Measurements from ENCODE around the gene C19orf44. TPM values are rescaled to one million over a fixed set of nuclear protein-coding genes. Genes with fewer than 3 reads are reported as not detected.
A peak's percentile ranks its signal among the peaks of the same experiment; 100 is the strongest.
"Not testable (repeated sequence)": the region's sequence is repeated elsewhere in the genome, so short reads cannot be mapped to it uniquely, and the experiment has no call there.

The C19orf44 gene
- total and polyA plus RNA-seq, 12 donors = 3.2 to 12.1 (median 5.6) TPM

DNA sequence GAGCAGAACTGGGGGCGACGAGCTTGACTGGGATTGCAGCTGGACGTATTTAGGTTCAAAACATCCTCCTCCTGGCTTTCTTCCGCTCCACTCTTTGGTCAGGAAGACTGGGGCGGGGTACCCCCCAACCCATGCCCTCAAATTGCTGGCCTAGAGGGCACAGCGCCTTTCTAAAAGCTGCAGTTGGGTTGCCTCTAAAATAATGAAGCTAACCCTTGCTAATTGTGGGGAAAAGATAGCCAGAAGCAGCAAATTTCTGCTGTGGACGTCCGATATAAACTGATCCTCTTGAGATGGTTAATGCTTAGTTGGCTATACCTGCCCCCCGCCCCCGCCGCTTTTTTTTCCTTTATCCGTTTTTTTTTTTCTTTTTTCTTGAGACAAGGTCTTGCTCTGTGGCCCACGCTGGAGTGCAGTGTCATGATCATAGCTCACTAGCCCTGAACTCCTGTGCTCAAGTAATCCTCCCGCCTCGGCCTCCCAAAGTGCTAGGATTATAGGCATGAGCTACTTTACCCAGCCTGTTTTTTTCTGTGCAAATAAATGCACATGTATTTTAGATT is 46.8 kb downstream of the C19orf44 start:
- DNase-seq = no peak
- Histone ChIP-seq H3K4me1 (replicated peaks in 1 of 2) (peaks cover 12 to 38% of the 10 kb centered on the region in 2 donors), H3K36me3 (replicated peaks in 1 of 2) (peaks cover 0 to 12% of the 10 kb centered on the region in 2 donors), H3K4me3 (peak overlapping the region; percentile 20 to 82 (median 64)), H3K27me3 (no peaks in the 10 kb centered on the region), H3K27ac (peak overlapping the region in 4 of 5 donors; percentile 74 to 89 (median 83)), H3K9me3 (replicated peaks in 1 of 3) (no peaks in the 10 kb centered on the region)
- intact Hi-C loops (cut with DNase I) = no loop called here
- TF ChIP-seq POLR2A (IDR thresholded peaks at IDR 0.05) (no peak), CTCF (IDR thresholded peaks at IDR 0.05) (no peak)
- 4 to 8% (median 5%) methylated on average over 12 to 15 of the region's 15 CpGs for WGBS, 4 donors

- H3K27me3 ChIP-seq; H3K27ac ChIP-seq; H3K9me3 ChIP-seq (replicated peaks in 1 of 3); DNase-seq; H3K4me3 ChIP-seq; intact Hi-C loops (cut with DNase I): not testable (repeated sequence)
- H3K4me1 ChIP-seq (replicated peaks in 1 of 2) = peaks cover 12 to 38% of the 10 kb centered on the region in 2 donors
- H3K36me3 ChIP-seq (replicated peaks in 1 of 2) = peaks cover 0 to 12% of the 10 kb centered on the region in 2 donors
- 85 to 89% (median 87%) methylated on average over 6 of the region's 6 CpGs for WGBS, 4 donors
These were observed 47.5 kb downstream of the C19orf44 start for GRCh38 chr19:16543734-16544133.

DNA sequence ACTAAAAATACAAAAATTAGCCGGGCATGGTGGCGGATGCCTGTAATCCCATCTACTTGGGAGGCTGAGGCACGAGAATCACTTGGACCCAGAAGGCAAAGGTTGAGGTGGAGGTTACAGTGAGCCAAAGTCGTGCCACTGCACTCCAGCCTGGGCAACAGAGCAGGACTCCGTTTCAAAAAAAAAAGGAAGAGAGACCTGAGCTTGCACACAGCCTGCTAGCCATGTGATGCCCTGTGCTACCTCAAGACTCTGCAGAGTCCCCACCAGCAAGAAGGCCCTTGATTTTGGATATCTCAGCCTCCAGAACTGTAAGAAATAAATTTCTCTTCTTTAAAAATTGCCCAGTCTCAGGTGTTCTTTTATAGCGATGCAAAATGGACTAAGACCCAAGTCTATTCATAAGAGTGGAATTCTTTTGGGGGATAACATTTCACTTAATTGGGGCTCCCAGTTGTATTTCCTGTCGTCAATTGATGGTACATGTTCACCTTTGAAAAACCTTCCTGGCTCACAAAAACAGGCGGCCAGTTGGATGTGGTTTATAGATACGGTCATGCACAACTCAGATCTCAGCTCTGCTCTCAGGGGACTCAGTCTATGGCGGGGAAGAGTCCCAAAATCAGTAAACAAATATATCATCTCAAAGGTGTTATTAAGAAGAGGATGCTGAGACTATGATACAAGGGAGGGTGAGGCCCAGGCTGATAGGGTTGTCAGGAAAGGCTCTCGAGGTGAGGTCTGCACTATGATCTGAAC is 48.5 kb downstream of the C19orf44 start:
- Histone ChIP-seq H3K36me3 (replicated peaks in 1 of 2) (peaks cover 0 to 9% of the 10 kb centered on the region in 2 donors), H3K27ac (no peak overlapping the region), H3K27me3 (no peaks in the 10 kb centered on the region), H3K9me3 (replicated peaks in 1 of 3) (no peaks in the 10 kb centered on the region), H3K4me1 (replicated peaks in 1 of 2) (peaks cover 12 to 36% of the 10 kb centered on the region in 2 donors), H3K4me3 (no peak overlapping the region)
- intact Hi-C loops (cut with DNase I) = no loop called here
- no peak for DNase-seq
- WGBS, 4 donors = 86 to 93% (median 88%) methylated on average over 10 to 11 of the region's 11 CpGs
- TF ChIP-seq CTCF (IDR thresholded peaks at IDR 0.05) (no peak), POLR2A (IDR thresholded peaks at IDR 0.05) (no peak)

GRCh38 chr19:16548956-16549355 is 52.8 kb downstream of the C19orf44 start:
- Histone ChIP-seq H3K36me3 (replicated peaks in 1 of 2) (peaks cover 0 to 34% of the 10 kb centered on the region in 2 donors), H3K27ac (no peak overlapping the region), H3K4me3 (no peak overlapping the region), H3K4me1 (replicated peaks in 1 of 2) (peaks cover 0 to 4% of the 10 kb centered on the region in 2 donors), H3K9me3 (replicated peaks in 1 of 3) (no peaks in the 10 kb centered on the region), H3K27me3 (no peaks in the 10 kb centered on the region)
- TF ChIP-seq POLR2A (IDR thresholded peaks at IDR 0.05) (no peak), CTCF (IDR thresholded peaks at IDR 0.05) (no peak)
- intact Hi-C loops (cut with DNase I) = no loop called here
- 93 to 98% (median 95%) methylated on average over 4 of the region's 4 CpGs for WGBS, 4 donors
- no peak for DNase-seq

DNA sequence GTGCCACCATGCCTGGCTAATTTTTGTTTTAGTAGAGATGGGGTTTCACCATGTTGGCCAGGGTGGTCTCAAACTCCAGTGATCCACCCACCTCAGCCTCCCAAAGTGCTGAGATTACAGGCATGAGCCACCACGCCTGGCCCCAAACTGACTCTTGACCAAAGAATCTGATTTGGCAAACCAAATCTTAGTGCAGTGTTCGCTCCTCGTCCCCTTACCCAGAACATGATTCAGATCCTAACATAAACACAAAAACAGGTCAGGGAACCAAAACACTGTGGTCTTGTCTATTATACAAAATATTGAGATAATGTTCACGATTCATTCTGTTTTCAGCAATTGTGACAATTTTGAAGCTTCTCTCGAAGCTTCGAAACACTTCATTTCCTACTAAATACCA is 55.7 kb downstream of the C19orf44 start:
- 95 to 97% (median 96%) methylated on average over 6 of the region's 6 CpGs for WGBS, 4 donors
- H3K27ac ChIP-seq; DNase-seq; H3K27me3 ChIP-seq; H3K4me3 ChIP-seq; intact Hi-C loops (cut with DNase I); H3K4me1 ChIP-seq (replicated peaks in 1 of 2); H3K9me3 ChIP-seq (replicated peaks in 1 of 3): not testable (repeated sequence)
- H3K36me3 ChIP-seq (replicated peaks in 1 of 2) = peaks cover 0 to 53% of the 10 kb centered on the region in 2 donors
